MM.1S (cell line): ENCODE measurements around the gene GLRA3.

ENCODE experiments used
- EZH2phosphoT487 ChIP-seq: fragments of 300-600 bp; sonication (generic); IDR thresholded peaks from 2 replicates; pipeline ENCODE4 v1.6.1; 2018; ENCODE audit warnings: antibody characterized with exemption, low read length
- TF ChIP-seq, protein P1 (sequence below): fragments of 300-600 bp; sonication (generic); IDR thresholded peaks from 2 replicates; pipeline ENCODE4 v1.5.1; 2016; ENCODE audit warnings: antibody characterized with exemption, low read length, mixed read lengths

DNA sequence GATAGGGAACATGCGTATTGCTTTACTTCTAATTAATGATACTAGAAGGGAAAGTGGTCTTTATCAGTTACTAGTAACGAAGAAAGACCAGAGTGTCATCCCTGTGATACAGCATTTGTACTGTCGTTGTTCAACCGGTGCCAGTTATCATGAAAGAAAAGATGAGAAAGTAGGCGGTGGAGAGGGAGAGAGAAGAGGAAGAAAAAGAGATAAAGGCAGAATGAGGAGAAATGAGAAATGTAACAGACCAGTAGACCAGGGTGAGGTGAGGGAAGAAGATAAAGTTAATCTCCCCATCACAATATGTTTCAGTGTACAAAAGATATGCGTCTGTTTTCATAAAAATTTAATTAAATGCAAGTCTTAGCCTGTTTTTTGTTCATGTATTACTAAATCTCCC lies 171.6 kb downstream of the GLRA3 start:
- TF ChIP-seq, protein P1, sequence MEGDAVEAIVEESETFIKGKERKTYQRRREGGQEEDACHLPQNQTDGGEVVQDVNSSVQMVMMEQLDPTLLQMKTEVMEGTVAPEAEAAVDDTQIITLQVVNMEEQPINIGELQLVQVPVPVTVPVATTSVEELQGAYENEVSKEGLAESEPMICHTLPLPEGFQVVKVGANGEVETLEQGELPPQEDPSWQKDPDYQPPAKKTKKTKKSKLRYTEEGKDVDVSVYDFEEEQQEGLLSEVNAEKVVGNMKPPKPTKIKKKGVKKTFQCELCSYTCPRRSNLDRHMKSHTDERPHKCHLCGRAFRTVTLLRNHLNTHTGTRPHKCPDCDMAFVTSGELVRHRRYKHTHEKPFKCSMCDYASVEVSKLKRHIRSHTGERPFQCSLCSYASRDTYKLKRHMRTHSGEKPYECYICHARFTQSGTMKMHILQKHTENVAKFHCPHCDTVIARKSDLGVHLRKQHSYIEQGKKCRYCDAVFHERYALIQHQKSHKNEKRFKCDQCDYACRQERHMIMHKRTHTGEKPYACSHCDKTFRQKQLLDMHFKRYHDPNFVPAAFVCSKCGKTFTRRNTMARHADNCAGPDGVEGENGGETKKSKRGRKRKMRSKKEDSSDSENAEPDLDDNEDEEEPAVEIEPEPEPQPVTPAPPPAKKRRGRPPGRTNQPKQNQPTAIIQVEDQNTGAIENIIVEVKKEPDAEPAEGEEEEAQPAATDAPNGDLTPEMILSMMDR = no peak
- TF ChIP-seq EZH2phosphoT487 = no peak
